K562 (cell line): ENCODE results near the gene SCAMP1. TPM values are rescaled to one million over a fixed set of nuclear protein-coding genes. Genes with fewer than 3 reads are reported as not detected.

ENCODE experiments used
- FOXJ2 ChIP-seq: fragments of 200-800 bp; sonication (Bioruptor generic); IDR thresholded peaks from 2 replicates; pipeline ENCODE4 v1.6.1; 2016; ENCODE audit warnings: missing genetic modification characterization, missing compliant biosample characterization
- GATAD2A ChIP-seq: fragments of 450-650 bp; IDR thresholded peaks from 2 replicates; pipeline ENCODE4 v1.6.1; 2017
- KDM4B ChIP-seq, 2 experiments: fragments of 450-650 bp in 1 of 2; sonication (generic) in 1 of 2; IDR thresholded peaks; 2 replicates each; pipeline ENCODE4 v1.6.1; 2016 to 2017; ENCODE audit warnings: borderline replicate concordance in 2 of 2, antibody characterized with exemption in 1 of 2, low read depth in 1 of 2, mild to moderate bottlenecking in 1 of 2
- MTA3 ChIP-seq: fragments of 450-650 bp; formaldehyde crosslinking; IDR thresholded peaks from 2 replicates; pipeline ENCODE4 v1.6.1; 2017; ENCODE audit warnings: mild to moderate bottlenecking, borderline replicate concordance
- MYBL2 ChIP-seq, 2 experiments: fragments of 450-650 bp in 1 of 2; sonication (generic) in 1 of 2; formaldehyde crosslinking in 1 of 2; IDR thresholded peaks; 2 replicates each; pipeline versions ENCODE4 v1.6.1 to v1.8.1; 2017 to 2022; ENCODE audit warnings: borderline replicate concordance in 1 of 2, inconsistent platforms in 1 of 2, low read depth in 1 of 2, mild to moderate bottlenecking in 1 of 2, missing genetic modification reagents in 1 of 2, moderate library complexity in 1 of 2
- NCOA6 ChIP-seq: fragments of 450-650 bp; IDR thresholded peaks from 2 replicates; pipeline ENCODE4 v1.6.1; 2017; ENCODE audit warnings: mild to moderate bottlenecking
- NFATC3 ChIP-seq: fragments of 450-650 bp; IDR thresholded peaks from 2 replicates; pipeline ENCODE4 v1.6.1; 2017; ENCODE audit warnings: mild to moderate bottlenecking
- PYGO2 ChIP-seq: fragments of 450-650 bp; IDR thresholded peaks from 2 replicates; pipeline ENCODE4 v1.6.1; 2016; ENCODE audit warnings: mild to moderate bottlenecking, missing genetic modification characterization, moderate library complexity, missing compliant biosample characterization
- RB1 ChIP-seq: fragments of 450-650 bp; IDR thresholded peaks from 2 replicates; pipeline ENCODE4 v1.6.1; 2017; ENCODE audit warnings: low read depth, mild to moderate bottlenecking
- SRSF1 ChIP-seq: fragments of 200-400 bp; formaldehyde crosslinking; IDR thresholded peaks from 2 replicates; pipeline ENCODE4 v1.6.1; 2017; ENCODE audit warnings: mild to moderate bottlenecking, low read depth, low read length, moderate library complexity
- SRSF7 ChIP-seq: fragments of 200-400 bp; formaldehyde crosslinking; optimal IDR thresholded peaks from 2 replicates; pipeline ENCODE3; 2017; ENCODE audit warnings: mild to moderate bottlenecking, low read depth, low read length
- WHSC1 ChIP-seq: IDR thresholded peaks from one replicate; pipeline ENCODE4 v1.6.1; 2012; ENCODE audit warnings: low read length, control low read depth, inconsistent platforms
- polyA plus RNA-seq, 8 experiments: library from polyadenylated mRNA; depleted of rRNA in 4 of 8; stranded (reverse) in 5 of 8; unstranded in 3 of 8; fragments of >200 nt; fragmentation: Nextera tagmentation in 2 of 8; fragmentation: Illumina TruSeq in 1 of 8; extraction: Ambion mirVana in 2 of 8; extraction: Trizol in 1 of 8; gene quantifications; 2 replicates each; pipeline versions ENCODE4 v1.2.1 to v1.2.3, GENCODE V29; 2011 to 2014; ENCODE audit warnings: inconsistent platforms in 1 of 8, missing spikeins in 1 of 8
- total RNA-seq, 7 experiments: library from RNA; depleted of rRNA in 6 of 7; stranded (reverse); fragments of >200 nt in 6 of 7; fragmentation: Illumina TruSeq in 2 of 7; extraction: Trizol in 2 of 7; gene quantifications; 2 replicates each; pipeline versions ENCODE4 v1.2.1 to v1.2.3, GENCODE V29; 2011 to 2021; ENCODE audit warnings: low replicate concordance in 1 of 7
- TF ChIP-seq, protein P1 (sequence below): fragments of 250-450 bp; sonication (Bioruptor Pico); IDR thresholded peaks from 2 replicates; pipeline ENCODE4 v1.9.0; 2021; ENCODE audit warnings: mild to moderate bottlenecking
- TF ChIP-seq, protein P2 (sequence below): fragments of 450-650 bp; formaldehyde crosslinking; conservative IDR thresholded peaks from 2 replicates; pipeline ENCODE4 v1.4.0; 2022; ENCODE audit warnings: mild to moderate bottlenecking, missing genetic modification characterization
- TF ChIP-seq, protein P3 (sequence below): sonication (generic); formaldehyde crosslinking; IDR thresholded peaks from 2 replicates; pipeline ENCODE4 v1.8.1; 2023; ENCODE audit warnings: mild to moderate bottlenecking, missing genetic modification reagents
- TF ChIP-seq, protein P4 (sequence below): fragments of 450-650 bp; formaldehyde crosslinking; IDR thresholded peaks from 2 replicates; pipeline ENCODE4 v1.4.0; 2020; ENCODE audit warnings: mild to moderate bottlenecking, moderate library complexity
- TF ChIP-seq, protein P5 (sequence below): sonication (generic); formaldehyde crosslinking; IDR thresholded peaks from 2 replicates; pipeline ENCODE4 v1.4.0; 2020; ENCODE audit warnings: mild to moderate bottlenecking, missing genetic modification reagents
- TF ChIP-seq, protein P6 (sequence below): fragments of 450-650 bp; IDR thresholded peaks from 2 replicates; pipeline ENCODE4 v1.7.0; 2016; ENCODE audit warnings: borderline replicate concordance

The SCAMP1 gene
- total and polyA plus RNA-seq, 9 of the 15 experiments (the other 6 are each of a cell fraction or from before 2014, with no cell fraction given), result 5.4 to 23.9 (median 13.8) TPM

DNA sequence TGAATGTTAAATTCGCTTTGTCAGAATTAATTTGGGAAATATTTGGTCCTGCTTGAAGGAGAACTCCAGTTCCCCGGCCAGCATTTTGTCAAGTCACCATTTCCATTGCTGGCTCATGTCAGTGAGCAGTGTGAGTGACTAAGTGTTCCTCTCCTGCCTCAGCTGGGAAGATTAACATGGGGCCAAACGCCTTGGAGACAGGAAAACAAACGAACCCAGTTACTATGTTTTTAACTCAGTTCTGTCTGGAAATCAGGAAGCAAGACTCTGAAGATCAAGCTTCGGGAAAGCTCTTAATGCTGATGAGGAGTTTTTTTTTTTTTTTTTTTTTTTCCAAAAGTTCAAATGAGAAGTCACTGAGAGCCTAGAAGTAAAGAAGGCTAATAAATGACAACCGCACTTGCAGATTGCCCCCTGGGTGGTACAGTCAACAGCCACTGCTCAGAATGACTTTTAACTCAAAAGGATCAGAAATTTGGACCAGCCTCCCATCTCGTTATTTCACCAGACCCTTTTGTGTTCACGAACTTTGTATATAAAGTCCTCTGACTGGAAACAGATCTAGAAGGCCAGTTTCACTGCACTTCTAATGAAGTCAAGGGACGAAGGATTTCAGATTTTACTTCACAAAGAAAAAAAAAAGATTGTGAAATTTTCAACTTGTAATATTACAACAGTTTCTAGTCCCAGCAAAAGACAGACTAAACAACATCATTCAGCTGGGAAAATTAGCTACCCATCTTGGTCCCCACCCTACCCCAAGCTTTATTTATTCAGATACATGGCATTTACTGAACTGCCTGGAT is 166.8 kb downstream of the SCAMP1 start (continued):
- TF ChIP-seq, protein P1, sequence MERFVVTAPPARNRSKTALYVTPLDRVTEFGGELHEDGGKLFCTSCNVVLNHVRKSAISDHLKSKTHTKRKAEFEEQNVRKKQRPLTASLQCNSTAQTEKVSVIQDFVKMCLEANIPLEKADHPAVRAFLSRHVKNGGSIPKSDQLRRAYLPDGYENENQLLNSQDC (CRISPR knock-in tag), result no peak
- no peak for TF ChIP-seq WHSC1
- no peak for TF ChIP-seq SRSF1
- TF ChIP-seq, protein P2, sequence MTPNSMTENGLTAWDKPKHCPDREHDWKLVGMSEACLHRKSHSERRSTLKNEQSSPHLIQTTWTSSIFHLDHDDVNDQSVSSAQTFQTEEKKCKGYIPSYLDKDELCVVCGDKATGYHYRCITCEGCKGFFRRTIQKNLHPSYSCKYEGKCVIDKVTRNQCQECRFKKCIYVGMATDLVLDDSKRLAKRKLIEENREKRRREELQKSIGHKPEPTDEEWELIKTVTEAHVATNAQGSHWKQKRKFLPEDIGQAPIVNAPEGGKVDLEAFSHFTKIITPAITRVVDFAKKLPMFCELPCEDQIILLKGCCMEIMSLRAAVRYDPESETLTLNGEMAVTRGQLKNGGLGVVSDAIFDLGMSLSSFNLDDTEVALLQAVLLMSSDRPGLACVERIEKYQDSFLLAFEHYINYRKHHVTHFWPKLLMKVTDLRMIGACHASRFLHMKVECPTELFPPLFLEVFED (CRISPR knock-in tag), result no peak
- no peak for TF ChIP-seq NCOA6
- TF ChIP-seq, protein P3, sequence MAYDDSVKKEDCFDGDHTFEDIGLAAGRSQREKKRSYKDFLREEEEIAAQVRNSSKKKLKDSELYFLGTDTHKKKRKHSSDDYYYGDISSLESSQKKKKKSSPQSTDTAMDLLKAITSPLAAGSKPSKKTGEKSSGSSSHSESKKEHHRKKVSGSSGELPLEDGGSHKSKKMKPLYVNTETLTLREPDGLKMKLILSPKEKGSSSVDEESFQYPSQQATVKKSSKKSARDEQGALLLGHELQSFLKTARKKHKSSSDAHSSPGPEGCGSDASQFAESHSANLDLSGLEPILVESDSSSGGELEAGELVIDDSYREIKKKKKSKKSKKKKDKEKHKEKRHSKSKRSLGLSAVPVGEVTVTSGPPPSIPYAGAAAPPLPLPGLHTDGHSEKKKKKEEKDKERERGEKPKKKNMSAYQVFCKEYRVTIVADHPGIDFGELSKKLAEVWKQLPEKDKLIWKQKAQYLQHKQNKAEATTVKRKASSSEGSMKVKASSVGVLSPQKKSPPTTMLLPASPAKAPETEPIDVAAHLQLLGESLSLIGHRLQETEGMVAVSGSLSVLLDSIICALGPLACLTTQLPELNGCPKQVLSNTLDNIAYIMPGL, result no peak
- peak; percentile 100 for TF ChIP-seq FOXJ2 (tag)
- TF ChIP-seq GATAD2A, result no peak
- peak; percentile 56; the same call in 1 of the 2 replicates for TF ChIP-seq MTA3
- TF ChIP-seq KDM4B (IDR thresholded peaks at IDR 0.05; ENCODE audit: borderline replicate concordance in 2 of 2, low read depth in 1 of 2), result no peak
- TF ChIP-seq, protein P4, sequence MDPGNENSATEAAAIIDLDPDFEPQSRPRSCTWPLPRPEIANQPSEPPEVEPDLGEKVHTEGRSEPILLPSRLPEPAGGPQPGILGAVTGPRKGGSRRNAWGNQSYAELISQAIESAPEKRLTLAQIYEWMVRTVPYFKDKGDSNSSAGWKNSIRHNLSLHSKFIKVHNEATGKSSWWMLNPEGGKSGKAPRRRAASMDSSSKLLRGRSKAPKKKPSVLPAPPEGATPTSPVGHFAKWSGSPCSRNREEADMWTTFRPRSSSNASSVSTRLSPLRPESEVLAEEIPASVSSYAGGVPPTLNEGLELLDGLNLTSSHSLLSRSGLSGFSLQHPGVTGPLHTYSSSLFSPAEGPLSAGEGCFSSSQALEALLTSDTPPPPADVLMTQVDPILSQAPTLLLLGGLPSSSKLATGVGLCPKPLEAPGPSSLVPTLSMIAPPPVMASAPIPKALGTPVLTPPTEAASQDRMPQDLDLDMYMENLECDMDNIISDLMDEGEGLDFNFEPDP (CRISPR knock-in tag), result no peak
- TF ChIP-seq, protein P5, sequence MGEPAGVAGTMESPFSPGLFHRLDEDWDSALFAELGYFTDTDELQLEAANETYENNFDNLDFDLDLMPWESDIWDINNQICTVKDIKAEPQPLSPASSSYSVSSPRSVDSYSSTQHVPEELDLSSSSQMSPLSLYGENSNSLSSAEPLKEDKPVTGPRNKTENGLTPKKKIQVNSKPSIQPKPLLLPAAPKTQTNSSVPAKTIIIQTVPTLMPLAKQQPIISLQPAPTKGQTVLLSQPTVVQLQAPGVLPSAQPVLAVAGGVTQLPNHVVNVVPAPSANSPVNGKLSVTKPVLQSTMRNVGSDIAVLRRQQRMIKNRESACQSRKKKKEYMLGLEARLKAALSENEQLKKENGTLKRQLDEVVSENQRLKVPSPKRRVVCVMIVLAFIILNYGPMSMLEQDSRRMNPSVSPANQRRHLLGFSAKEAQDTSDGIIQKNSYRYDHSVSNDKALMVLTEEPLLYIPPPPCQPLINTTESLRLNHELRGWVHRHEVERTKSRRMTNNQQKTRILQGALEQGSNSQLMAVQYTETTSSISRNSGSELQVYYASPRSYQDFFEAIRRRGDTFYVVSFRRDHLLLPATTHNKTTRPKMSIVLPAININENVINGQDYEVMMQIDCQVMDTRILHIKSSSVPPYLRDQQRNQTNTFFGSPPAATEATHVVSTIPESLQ (CRISPR knock-in tag), result no peak
- no peak for TF ChIP-seq MYBL2 (IDR thresholded peaks at IDR 0.05; ENCODE audit: low read depth)
- TF ChIP-seq MYBL2 (CRISPR knock-in tag; IDR thresholded peaks at IDR 0.05; ENCODE audit: borderline replicate concordance), result no peak
- peak; percentile 34; the same call in 1 of the 2 replicates for TF ChIP-seq RB1
- TF ChIP-seq, protein P6, sequence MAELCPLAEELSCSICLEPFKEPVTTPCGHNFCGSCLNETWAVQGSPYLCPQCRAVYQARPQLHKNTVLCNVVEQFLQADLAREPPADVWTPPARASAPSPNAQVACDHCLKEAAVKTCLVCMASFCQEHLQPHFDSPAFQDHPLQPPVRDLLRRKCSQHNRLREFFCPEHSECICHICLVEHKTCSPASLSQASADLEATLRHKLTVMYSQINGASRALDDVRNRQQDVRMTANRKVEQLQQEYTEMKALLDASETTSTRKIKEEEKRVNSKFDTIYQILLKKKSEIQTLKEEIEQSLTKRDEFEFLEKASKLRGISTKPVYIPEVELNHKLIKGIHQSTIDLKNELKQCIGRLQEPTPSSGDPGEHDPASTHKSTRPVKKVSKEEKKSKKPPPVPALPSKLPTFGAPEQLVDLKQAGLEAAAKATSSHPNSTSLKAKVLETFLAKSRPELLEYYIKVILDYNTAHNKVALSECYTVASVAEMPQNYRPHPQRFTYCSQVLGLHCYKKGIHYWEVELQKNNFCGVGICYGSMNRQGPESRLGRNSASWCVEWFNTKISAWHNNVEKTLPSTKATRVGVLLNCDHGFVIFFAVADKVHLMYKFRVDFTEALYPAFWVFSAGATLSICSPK, result no peak
- no peak for TF ChIP-seq PYGO2
- no peak for TF ChIP-seq SRSF7
- 0 out of 2 replicates have a peak, but pooled peaks have one; percentile 15 for TF ChIP-seq NFATC3
